ENCODE results near the gene HMX1. TPM values are rescaled to one million over a fixed set of nuclear protein-coding genes. Genes with fewer than 3 reads are reported as not detected.

The HMX1 gene
- total RNA-seq, 1 donor from 2014 or later, result not detected

DNA sequence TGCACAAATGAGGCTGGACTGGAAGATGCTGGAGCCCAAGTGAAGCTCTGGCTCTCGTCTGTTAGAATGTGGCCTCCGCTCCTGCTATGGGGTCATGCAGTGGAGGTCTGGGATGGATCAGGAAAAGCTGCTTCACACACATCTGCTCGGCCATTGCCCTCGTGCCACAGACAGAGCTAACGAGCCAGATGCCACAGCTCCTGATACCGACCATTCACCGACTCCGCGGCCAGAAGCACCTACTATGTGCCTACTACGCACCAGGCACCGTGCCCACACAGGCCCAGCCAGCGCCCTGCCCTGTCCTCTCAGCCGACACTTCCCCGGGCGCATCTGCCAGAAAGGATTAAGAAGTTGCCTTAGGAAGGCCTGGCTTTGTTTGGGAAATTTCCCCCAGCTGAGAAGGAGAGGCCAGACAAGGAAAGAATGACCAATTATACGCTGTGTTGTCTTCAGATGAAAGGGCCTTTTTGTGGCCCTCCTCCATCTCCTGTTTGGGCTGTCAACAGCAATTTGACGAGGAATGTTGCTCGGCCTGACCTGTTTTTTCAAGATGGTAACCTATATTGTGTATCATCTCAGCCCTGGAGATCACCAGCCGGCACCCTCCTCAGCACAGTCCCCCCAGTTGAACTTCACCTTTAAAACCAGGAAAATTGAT, 34.3 kb downstream of the HMX1 start:
- CTCF ChIA-PET, result no interaction called here
- no peak for DNase-seq
- H3K9me3 Mint-ChIP-seq, result no peaks in the 10 kb centered on the region

DNA sequence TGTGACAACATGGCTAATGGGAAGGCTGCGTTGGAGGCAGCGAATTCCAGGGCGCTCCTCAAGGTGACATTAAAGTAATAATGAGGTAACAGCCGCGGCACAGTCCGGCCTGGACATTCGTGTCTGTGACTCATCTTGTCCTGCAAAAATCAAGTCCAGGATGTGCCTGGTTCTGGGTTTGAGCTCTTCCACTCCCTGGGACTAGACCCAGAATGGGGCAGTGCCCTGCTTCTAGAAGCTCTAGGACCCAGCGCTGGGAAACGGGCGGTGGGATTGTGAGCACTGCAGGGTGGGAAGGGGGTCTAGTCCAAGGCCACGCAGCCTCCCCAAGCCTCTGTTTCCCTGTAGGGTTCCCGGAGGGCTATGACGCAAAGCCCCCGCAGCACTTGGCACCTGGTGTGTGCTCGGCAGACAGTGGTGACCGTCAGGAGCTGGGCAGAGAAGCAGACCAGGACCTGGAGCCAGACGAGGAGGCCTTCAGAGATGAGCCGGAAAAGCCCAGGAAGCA, 34.9 kb downstream of the HMX1 start:
- intact Hi-C loops (cut with micrococcal nuclease), result no loop called here
- POLR2A ChIA-PET, result no interaction called here
- TF ChIP-seq, protein P1, sequence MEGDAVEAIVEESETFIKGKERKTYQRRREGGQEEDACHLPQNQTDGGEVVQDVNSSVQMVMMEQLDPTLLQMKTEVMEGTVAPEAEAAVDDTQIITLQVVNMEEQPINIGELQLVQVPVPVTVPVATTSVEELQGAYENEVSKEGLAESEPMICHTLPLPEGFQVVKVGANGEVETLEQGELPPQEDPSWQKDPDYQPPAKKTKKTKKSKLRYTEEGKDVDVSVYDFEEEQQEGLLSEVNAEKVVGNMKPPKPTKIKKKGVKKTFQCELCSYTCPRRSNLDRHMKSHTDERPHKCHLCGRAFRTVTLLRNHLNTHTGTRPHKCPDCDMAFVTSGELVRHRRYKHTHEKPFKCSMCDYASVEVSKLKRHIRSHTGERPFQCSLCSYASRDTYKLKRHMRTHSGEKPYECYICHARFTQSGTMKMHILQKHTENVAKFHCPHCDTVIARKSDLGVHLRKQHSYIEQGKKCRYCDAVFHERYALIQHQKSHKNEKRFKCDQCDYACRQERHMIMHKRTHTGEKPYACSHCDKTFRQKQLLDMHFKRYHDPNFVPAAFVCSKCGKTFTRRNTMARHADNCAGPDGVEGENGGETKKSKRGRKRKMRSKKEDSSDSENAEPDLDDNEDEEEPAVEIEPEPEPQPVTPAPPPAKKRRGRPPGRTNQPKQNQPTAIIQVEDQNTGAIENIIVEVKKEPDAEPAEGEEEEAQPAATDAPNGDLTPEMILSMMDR (IDR thresholded peaks at IDR 0.05), result no peak
- H3K27ac Mint-ChIP-seq, result no peak overlapping the region
- no peaks in the 10 kb centered on the region for H3K36me3 Mint-ChIP-seq (ENCODE audit: low read depth)
- no peaks in the 10 kb centered on the region for H3K27me3 Mint-ChIP-seq
- no peak for ATAC-seq (ENCODE audit: low read depth)
- CTCF ChIA-PET, result no interaction called here
- no peak overlapping the region for H3K4me3 Mint-ChIP-seq
- peak; percentile 1 for DNase-seq
- H3K4me1 Mint-ChIP-seq, result no peaks in the 10 kb centered on the region
- no peaks in the 10 kb centered on the region for H3K9me3 Mint-ChIP-seq

More for the DNA sequence above, 34.3 kb downstream of the HMX1 start:
- POLR2A ChIA-PET, result no interaction called here
- no peaks in the 10 kb centered on the region for H3K27me3 Mint-ChIP-seq
- H3K27ac Mint-ChIP-seq, result no peak overlapping the region
- ATAC-seq (ENCODE audit: low read depth), result no peak
- H3K36me3 Mint-ChIP-seq (ENCODE audit: low read depth), result no peaks in the 10 kb centered on the region
- TF ChIP-seq, protein P1 (IDR thresholded peaks at IDR 0.05), result no peak
- intact Hi-C loops (cut with micrococcal nuclease), result no loop called here
- no peak overlapping the region for H3K4me3 Mint-ChIP-seq
- H3K4me1 Mint-ChIP-seq, result no peaks in the 10 kb centered on the region

DNA sequence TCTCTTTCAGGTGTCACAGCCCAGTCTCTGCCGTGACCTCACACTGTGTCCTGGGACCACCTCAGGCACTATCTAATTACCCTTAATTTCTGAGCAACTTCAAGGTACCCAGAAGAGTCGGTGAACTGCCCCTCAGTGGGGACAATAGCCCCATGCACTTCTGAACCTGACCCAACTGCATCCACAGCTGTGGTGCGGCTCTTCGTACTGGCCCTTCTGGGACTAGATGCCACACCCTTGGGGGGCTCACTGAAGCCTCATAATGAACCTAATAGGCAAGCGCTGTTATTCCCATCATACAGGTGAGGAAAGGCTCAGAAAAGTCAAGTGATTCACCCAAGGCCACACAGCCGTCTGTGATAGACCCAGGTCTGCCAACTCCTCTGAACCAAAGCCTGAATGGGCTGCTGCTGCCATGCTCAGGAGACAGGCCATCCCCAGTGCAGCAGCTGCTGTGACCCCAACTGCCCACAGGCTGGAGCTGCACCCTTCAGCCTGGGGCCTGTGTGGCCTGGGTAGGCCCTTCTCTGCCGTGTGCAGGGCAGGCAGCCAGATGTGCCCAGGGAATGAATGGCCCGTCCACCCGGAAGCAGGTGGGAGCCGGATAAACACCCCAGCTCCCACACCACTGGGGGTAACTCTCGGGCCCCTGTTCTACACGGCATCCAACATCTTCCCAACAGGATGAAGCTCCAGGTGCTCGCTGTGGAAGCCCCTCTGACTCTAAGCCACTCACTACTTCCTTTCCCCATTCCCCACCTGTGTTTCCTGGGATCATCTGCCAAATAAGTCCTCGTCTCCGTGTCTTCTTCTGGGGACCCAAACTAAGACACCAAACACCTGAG, 35.9 kb downstream of the HMX1 start:
- H3K36me3 Mint-ChIP-seq (ENCODE audit: low read depth), result no peaks in the 10 kb centered on the region
- H3K4me3 Mint-ChIP-seq, result no peak overlapping the region
- TF ChIP-seq, protein P1 (IDR thresholded peaks at IDR 0.05), result no peak
- ChIA-PET CTCF (no interaction called here), POLR2A (no interaction called here)
- DNase-seq, result no peak
- no peaks in the 10 kb centered on the region for H3K27me3 Mint-ChIP-seq
- no peaks in the 10 kb centered on the region for H3K4me1 Mint-ChIP-seq
- ATAC-seq (ENCODE audit: low read depth), result no peak
- H3K27ac Mint-ChIP-seq, result no peak overlapping the region
- intact Hi-C loops (cut with micrococcal nuclease), result no loop called here
- no peaks in the 10 kb centered on the region for H3K9me3 Mint-ChIP-seq

DNA sequence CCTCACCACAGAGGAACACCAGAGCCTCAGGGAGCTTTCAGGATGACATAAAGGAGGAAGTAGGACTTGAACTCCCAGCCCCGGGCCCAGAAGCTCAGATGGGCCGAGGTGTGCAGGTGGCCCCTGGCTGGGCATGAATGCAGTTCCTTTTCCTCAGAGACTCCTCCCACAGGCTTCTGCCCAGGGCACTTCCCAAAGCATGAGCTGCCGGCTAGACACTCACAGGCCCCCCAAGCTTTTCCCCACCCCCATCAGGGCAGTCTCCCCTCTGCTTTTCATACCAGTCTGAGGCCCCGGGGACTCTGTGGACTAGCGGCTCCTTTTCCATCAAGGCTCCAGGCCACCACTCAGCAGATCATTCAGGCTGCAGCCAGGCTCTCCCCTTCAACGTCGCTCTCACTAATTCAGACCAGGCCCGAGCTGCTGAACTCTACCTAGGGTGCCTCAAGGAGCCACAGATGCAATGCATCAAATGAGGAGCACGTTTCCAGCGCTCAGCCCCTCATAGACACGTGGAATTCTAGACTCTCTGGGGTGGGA, 36.9 kb downstream of the HMX1 start:
- Mint-ChIP-seq H3K9me3 (no peaks in the 10 kb centered on the region), H3K36me3 (ENCODE audit: low read depth) (no peaks in the 10 kb centered on the region), H3K4me3 (no peak overlapping the region), H3K4me1 (no peaks in the 10 kb centered on the region), H3K27ac (no peak overlapping the region), H3K27me3 (no peaks in the 10 kb centered on the region)
- ChIA-PET CTCF (no interaction called here), POLR2A (no interaction called here)
- DNase-seq, result peak; percentile 7
- intact Hi-C loops (cut with micrococcal nuclease), result no loop called here
- TF ChIP-seq, protein P1 (IDR thresholded peaks at IDR 0.05), result no peak
- no peak for ATAC-seq (ENCODE audit: low read depth)

All from activated B cell treated with CpG ODN at 0.5 μM for 24 hours (primary cell).